Measurements from ENCODE around the gene NEK1. TPM values are rescaled to one million over a fixed set of nuclear protein-coding genes. Genes with fewer than 3 reads are reported as not detected.

The NEK1 gene
- polyA plus RNA-seq, 1 donor (not counting 4 experiments of a cell fraction or from before 2014, with no cell fraction given) = 7.8 TPM

- Histone ChIP-seq H4K20me1 (ENCODE audit: control insufficient read depth, extremely low read depth, insufficient read depth, low read length) (no peaks in the 10 kb centered on the region), H3K9me1 (ENCODE audit: control insufficient read depth, extremely low read depth, insufficient read depth, low read length) (no peaks in the 10 kb centered on the region), H3K36me3 (ENCODE audit: control insufficient read depth in 2 of 2, extremely low read depth in 1 of 2, insufficient read depth in 2 of 2, low read length in 2 of 2) (peaks cover 0 to 2% of the 10 kb centered on the region in 2 experiments), H3K4me3 (ENCODE audit: control insufficient read depth in 2 of 3, extremely low read depth in 1 of 3, insufficient read depth in 2 of 3, low read depth in 1 of 3, low read length in 3 of 3) (no peak overlapping the region), H3K4me1 (ENCODE audit: control insufficient read depth, extremely low read depth, insufficient read depth, low read length) (no peaks in the 10 kb centered on the region), H3K27ac (ENCODE audit: control insufficient read depth, insufficient read depth, low read length) (no peak overlapping the region), H3K9me3 (ENCODE audit: control insufficient read depth, low read depth, low read length) (no peaks in the 10 kb centered on the region), H3K79me2 (ENCODE audit: control insufficient read depth, insufficient read depth, low read length) (no peaks in the 10 kb centered on the region), H3K4me2 (ENCODE audit: control insufficient read depth, extremely low read depth, insufficient read depth, low read depth, low read length) (no peak overlapping the region), H3K9ac (ENCODE audit: control insufficient read depth, extremely low read depth, insufficient read depth, low read length) (no peak overlapping the region), H2AFZ (ENCODE audit: control insufficient read depth, low read length) (no peak overlapping the region), H3K27me3 (ENCODE audit: control insufficient read depth, extremely low read depth, insufficient read depth, low read length) (no peaks in the 10 kb centered on the region)
- no peak for DNase-seq (ENCODE audit: low read depth, low spot score)
- FAIRE-seq = no peak
- dilution Hi-C loops (cut with MboI; ENCODE audit: extremely low pct_ligation_motif_present, low sequenced_read_pairs) = no loop called here
- TF ChIP-seq EZH2 (IDR thresholded peaks at IDR 0.05; ENCODE audit: low read length) = no peak
- TF ChIP-seq CTCF (optimal IDR thresholded peaks at IDR 0.05 in 1 of 3, IDR thresholded peaks at IDR 0.05 in 1 of 3, conservative IDR thresholded peaks at IDR 0.05 in 1 of 3; ENCODE audit: extremely low read depth in 1 of 3, insufficient read depth in 2 of 3, low read length in 3 of 3) = no peak
Observed at GRCh38 chr4:169420291-169420690, 192.1 kb downstream of the NEK1 start.

GRCh38 chr4:169418846-169419245 lies 193.5 kb downstream of the NEK1 start:
- no peak for TF ChIP-seq EZH2 (IDR thresholded peaks at IDR 0.05; ENCODE audit: low read length)
- no peak for TF ChIP-seq CTCF (optimal IDR thresholded peaks at IDR 0.05 in 1 of 3, IDR thresholded peaks at IDR 0.05 in 1 of 3, conservative IDR thresholded peaks at IDR 0.05 in 1 of 3; ENCODE audit: extremely low read depth in 1 of 3, insufficient read depth in 2 of 3, low read length in 3 of 3)
- no peak overlapping the region for H3K4me2 ChIP-seq (ENCODE audit: control insufficient read depth, extremely low read depth, insufficient read depth, low read depth, low read length)
- dilution Hi-C loops (cut with MboI; ENCODE audit: extremely low pct_ligation_motif_present, low sequenced_read_pairs) = no loop called here
- no peaks in the 10 kb centered on the region for H4K20me1 ChIP-seq (ENCODE audit: control insufficient read depth, extremely low read depth, insufficient read depth, low read length)
- no peaks in the 10 kb centered on the region for H3K9me1 ChIP-seq (ENCODE audit: control insufficient read depth, extremely low read depth, insufficient read depth, low read length)
- no peak overlapping the region for H3K4me3 ChIP-seq (ENCODE audit: control insufficient read depth in 2 of 3, extremely low read depth in 1 of 3, insufficient read depth in 2 of 3, low read depth in 1 of 3, low read length in 3 of 3)
- DNase-seq (ENCODE audit: low read depth, low spot score) (no peak), FAIRE-seq (no peak)
- H3K4me1 ChIP-seq (ENCODE audit: control insufficient read depth, extremely low read depth, insufficient read depth, low read length) = no peaks in the 10 kb centered on the region
- no peaks in the 10 kb centered on the region for H3K27me3 ChIP-seq (ENCODE audit: control insufficient read depth, extremely low read depth, insufficient read depth, low read length)
- H3K79me2 ChIP-seq (ENCODE audit: control insufficient read depth, insufficient read depth, low read length) = no peaks in the 10 kb centered on the region
- H3K36me3 ChIP-seq (ENCODE audit: control insufficient read depth in 2 of 2, extremely low read depth in 1 of 2, insufficient read depth in 2 of 2, low read length in 2 of 2) = no peaks in the 10 kb centered on the region
- no peaks in the 10 kb centered on the region for H3K9me3 ChIP-seq (ENCODE audit: control insufficient read depth, low read depth, low read length)
- H2AFZ ChIP-seq (ENCODE audit: control insufficient read depth, low read length) = no peak overlapping the region
- no peak overlapping the region for H3K27ac ChIP-seq (ENCODE audit: control insufficient read depth, insufficient read depth, low read length)
- no peak overlapping the region for H3K9ac ChIP-seq (ENCODE audit: control insufficient read depth, extremely low read depth, insufficient read depth, low read length)

All from keratinocyte (primary cell).